LHCN-M2 (cell line): Measurements from ENCODE around the gene RBM47. TPM values are rescaled to one million over a fixed set of nuclear protein-coding genes. Genes with fewer than 3 reads are reported as not detected.
"Not testable (repeated sequence)": the region's sequence is repeated elsewhere in the genome, so short reads cannot be mapped to it uniquely, and the experiment has no call there.

Experiments used
- DNase-seq: peaks from one replicate; pipeline ENCODE4 v3.0.0-alpha.2; 2012; ENCODE audit warnings: low read depth
- total RNA-seq: library from RNA; depleted of rRNA; stranded (reverse); fragments of >200 nt; gene quantifications from 2 replicates; pipeline ENCODE4 v1.2.3, GENCODE V29; 2014

The RBM47 gene
- total RNA-seq, 1 experiment from 2014 or later = 0.17 TPM

GRCh38 chr4:40531636-40532023 lies 98.0 kb downstream of the RBM47 start:
- DNase-seq = no peak

GRCh38 chr4:40530961-40531635 lies 98.6 kb downstream of the RBM47 start:
- DNase-seq = no peak

- no peak for DNase-seq
Observed at GRCh38 chr4:40526741-40527140, 102.9 kb downstream of the RBM47 start.

- DNase-seq = peak; percentile 70
Observed at GRCh38 chr4:40525752-40526598, 103.7 kb downstream of the RBM47 start.

GRCh38 chr4:40524366-40525041 lies 105.2 kb downstream of the RBM47 start:
- DNase-seq = no peak

- DNase-seq = no peak
Observed at GRCh38 chr4:40523581-40523980, 106.1 kb downstream of the RBM47 start.

GRCh38 chr4:40521957-40522356 lies 107.7 kb downstream of the RBM47 start:
- no peak for DNase-seq

- no peak for DNase-seq
Observed at GRCh38 chr4:40520533-40520932, 109.1 kb downstream of the RBM47 start.

- DNase-seq = not testable (repeated sequence)
Observed at GRCh38 chr4:40517081-40517480, 112.6 kb downstream of the RBM47 start.

GRCh38 chr4:40516651-40517050 lies 113.0 kb downstream of the RBM47 start:
- DNase-seq = no peak

- DNase-seq = no peak
Observed at GRCh38 chr4:40515398-40516293, 114.0 kb downstream of the RBM47 start.

GRCh38 chr4:40515037-40515397 lies 114.6 kb downstream of the RBM47 start:
- DNase-seq = no peak

- no peak for DNase-seq
Observed at GRCh38 chr4:40514497-40514951, 115.1 kb downstream of the RBM47 start.

GRCh38 chr4:40511036-40511614 lies 118.5 kb downstream of the RBM47 start:
- DNase-seq = no peak

- DNase-seq = no peak
Observed at GRCh38 chr4:40507977-40508376, 121.7 kb downstream of the RBM47 start.

- no peak for DNase-seq
Observed at GRCh38 chr4:40506492-40506891, 123.2 kb downstream of the RBM47 start.

- DNase-seq = no peak
Observed at GRCh38 chr4:40506066-40506465, 123.6 kb downstream of the RBM47 start.

- DNase-seq = no peak
Observed at GRCh38 chr4:40502934-40503333, 126.7 kb downstream of the RBM47 start.

- DNase-seq = no peak
Observed at GRCh38 chr4:40502220-40502619, 127.4 kb downstream of the RBM47 start.

GRCh38 chr4:40500781-40501180 lies 128.9 kb downstream of the RBM47 start:
- DNase-seq = no peak

- no peak for DNase-seq
Observed at GRCh38 chr4:40493160-40493559, 136.5 kb downstream of the RBM47 start.
